ENCODE measurements around the gene RHCG. TPM values are rescaled to one million over a fixed set of nuclear protein-coding genes. Genes with fewer than 3 reads are reported as not detected.
A peak's percentile ranks its signal among the peaks of the same experiment; 100 is the strongest.

The RHCG gene
- total RNA-seq (2014; rRNA removed; shearing (Covaris generic)): 2.2 TPM in 1 of 2 replicates, not detected in the other

DNA sequence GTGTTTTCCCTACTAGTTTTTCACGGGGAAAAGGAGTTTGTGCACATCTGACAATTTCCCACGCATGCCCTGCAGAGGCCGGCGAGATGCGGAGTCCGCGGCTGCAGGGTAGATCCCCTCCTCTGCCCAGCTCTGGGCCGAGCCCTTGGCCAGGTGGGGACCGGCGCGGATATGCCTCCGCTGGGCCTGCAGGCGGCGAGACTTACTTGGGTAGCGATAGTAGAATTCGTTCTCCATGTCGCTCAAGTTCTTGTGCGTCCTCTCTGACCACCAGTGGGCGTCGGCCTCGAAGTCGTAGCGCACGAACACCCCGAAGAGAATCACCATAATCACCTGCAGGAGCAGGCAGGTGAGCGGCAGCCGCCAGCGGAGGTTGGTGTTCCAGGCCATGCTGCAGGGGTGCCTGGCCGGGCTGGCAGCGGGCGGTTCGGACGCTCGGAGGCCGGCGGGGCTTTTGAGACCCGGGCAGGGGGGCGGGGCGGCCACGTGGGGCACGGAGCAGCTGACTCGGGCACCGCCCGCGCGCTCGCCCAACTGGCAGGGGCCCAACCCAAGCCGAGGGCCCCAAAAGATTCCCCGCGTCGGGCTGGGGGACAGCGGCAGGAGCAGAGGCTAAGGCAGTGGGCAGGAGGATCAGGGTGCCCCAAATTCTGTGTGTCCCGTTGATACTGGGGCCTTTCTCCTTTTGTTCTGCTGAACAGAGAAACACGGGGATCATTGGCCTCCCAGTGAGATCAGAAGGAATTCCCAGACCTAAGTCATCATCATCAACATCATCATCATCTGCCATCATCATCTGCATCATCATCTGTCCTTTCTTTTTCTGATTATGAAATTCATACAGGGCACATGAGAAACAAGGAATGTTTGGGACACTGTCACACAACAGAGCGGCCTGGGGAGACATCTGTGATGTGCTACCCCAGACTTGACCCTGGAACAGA, at the start of gene RHCG:
TSS of gene RHCG (minus strand) at position 429 of the 944 bp plus-strand sequence. CDS start at position 390, 39 bp downstream.
- peak; percentile 18 for DNase-seq (ENCODE audit: low spot score)
- in situ Hi-C loops (cut with HindIII; ENCODE audit: low sequenced_read_pairs): no loop called here

GRCh38 chr15:89543389-89543788, 47.0 kb upstream of the RHCG start:
- in situ Hi-C loops (cut with HindIII; ENCODE audit: low sequenced_read_pairs): no loop called here
- DNase-seq (ENCODE audit: low spot score): no peak

GRCh38 chr15:89542369-89542768, 46.0 kb upstream of the RHCG start:
- in situ Hi-C loops (cut with HindIII; ENCODE audit: low sequenced_read_pairs): no loop called here
- DNase-seq (ENCODE audit: low spot score): no peak

GRCh38 chr15:89539027-89539426, 42.6 kb upstream of the RHCG start:
- DNase-seq (ENCODE audit: low spot score): no peak

DNA sequence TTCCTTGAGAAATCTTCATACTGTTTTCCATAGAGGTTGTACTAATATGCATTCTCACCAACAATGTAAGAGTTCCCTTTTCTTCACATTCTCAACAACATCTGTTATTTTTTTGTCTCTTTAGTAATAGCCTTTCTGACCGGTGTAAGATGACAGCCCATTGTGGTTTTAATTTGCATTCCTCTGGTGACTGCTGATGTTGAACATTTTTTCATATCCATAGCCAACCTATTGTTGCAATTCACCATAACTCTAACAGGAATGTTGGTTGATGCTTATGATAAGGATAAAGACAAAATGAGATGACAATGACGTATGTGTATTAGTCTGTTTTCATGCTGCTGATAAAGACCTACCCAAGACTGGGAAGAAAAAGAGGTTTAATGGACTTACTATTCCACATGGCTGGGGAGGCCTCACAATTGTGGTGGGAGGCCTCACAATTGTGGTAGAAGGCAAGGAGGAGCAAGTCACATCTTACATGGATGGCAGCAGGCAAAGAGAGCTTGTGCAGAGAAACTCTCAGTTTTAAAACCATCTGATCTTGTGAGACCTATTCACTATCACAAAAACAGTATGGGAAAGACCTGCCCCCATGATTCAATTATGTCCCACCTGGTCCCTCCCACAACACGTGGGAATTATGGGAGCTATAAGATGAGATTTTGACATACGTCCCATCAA, 37.6 kb upstream of the RHCG start:
- in situ Hi-C loops (cut with HindIII; ENCODE audit: low sequenced_read_pairs): no loop called here
- no peak for DNase-seq (ENCODE audit: low spot score)

More at GRCh38 chr15:89539027-89539426, 42.6 kb upstream of the RHCG start:
- in situ Hi-C loops (cut with HindIII; ENCODE audit: low sequenced_read_pairs): no loop called here

DNA sequence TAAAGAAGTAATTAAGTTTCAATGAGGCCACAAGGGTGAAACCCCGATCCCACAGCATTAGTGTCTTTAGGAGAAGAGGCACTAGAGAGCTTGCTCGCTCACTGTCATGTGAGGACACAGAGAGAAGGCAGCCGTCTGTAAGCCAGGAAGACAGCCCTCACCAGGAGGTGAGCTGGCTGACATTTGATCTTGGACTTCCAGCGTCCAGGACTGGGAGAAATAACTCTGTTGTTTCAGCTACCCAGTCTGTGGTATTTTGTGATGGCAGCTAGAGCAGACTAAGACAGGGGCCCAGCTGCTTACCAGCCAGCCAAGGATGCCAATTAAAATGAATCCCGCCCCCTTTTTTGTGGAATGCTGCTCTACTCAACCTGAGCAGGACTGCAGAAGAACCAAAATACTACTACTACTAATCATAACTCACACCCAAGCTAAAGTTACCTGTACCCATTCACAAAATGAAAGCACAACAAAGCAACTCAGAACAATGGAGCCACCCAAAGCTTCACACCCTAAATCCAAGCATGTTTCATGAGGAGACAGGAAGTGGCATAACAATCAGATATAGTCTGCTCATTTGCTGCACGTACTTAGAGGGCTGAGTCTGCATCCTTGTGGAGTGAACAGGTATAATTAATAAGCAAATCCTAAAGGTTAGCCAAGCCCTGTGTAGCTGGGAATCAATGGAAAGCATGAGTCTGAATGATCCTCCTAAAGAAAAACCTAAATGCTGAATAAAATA, 35.6 kb upstream of the RHCG start:
- in situ Hi-C loops (cut with HindIII; ENCODE audit: low sequenced_read_pairs): no loop called here
- no peak for DNase-seq (ENCODE audit: low spot score)

DNA sequence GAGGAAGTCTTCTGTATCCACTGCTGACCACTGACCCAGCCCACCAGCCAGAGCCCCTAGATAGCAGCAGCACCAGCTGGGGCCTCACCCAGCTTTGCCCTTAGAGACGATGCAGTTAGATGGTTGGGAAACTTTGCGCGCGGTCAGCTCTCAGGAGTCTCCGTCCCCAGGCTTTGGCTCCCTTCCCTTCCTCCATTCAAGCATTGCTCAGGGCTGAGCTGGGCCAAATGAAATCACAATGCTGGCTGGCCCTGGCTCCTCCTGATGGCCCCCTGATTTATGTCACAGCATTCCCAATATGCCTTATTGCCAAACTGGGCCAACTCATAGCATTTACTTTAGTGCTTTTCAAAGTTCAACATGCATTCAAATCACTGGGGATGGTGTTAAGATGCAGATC, 34.6 kb upstream of the RHCG start:
- DNase-seq (ENCODE audit: low spot score): no peak
- in situ Hi-C loops (cut with HindIII; ENCODE audit: low sequenced_read_pairs): no loop called here

GRCh38 chr15:89528757-89529352, 32.5 kb upstream of the RHCG start:
- in situ Hi-C loops (cut with HindIII; ENCODE audit: low sequenced_read_pairs): no loop called here
- DNase-seq (ENCODE audit: low spot score): no peak

GRCh38 chr15:89526601-89527441, 30.4 kb upstream of the RHCG start:
- in situ Hi-C loops (cut with HindIII; ENCODE audit: low sequenced_read_pairs): no loop called here
- no peak for DNase-seq (ENCODE audit: low spot score)

DNA sequence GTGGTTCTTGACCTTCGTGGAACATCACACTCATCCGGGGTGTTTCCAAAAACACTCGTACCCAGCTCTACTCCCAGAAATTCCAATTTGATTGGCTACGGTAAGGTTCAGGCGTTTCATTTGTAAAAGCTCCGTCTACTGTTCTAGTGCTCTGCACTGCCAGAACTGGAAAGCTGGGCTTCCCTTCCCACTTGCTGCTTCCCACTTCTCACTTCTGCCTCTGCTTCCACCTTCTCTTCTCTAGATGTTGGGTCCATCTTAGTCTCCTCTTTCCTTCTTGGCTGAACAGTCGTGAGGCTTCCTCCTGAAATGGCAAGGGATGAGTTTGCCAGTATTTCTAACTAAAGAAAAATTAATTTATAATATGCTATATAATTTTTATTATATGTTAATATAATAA, 29.8 kb upstream of the RHCG start:
- in situ Hi-C loops (cut with HindIII; ENCODE audit: low sequenced_read_pairs): no loop called here
- no peak for DNase-seq (ENCODE audit: low spot score)

DNA sequence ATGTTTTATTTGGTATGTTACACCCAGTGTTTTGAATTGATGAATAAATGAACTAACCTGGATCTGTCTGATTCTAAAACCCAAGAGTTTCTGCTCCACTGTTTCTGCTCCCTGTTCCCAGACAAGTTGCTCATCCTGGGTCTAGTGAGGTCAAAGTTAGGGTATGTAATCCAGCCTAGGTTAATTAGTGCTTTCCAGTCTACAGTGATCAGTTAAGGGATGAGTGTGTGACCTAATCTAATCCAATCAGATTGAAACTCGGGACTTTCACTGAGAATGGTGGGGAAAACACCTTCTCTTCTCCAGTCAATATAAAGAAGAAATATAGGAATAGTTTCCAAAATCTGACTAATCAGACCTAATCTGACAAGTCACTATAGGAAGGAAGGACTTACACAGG, 27.8 kb upstream of the RHCG start:
- DNase-seq (ENCODE audit: low spot score): no peak
- in situ Hi-C loops (cut with HindIII; ENCODE audit: low sequenced_read_pairs): no loop called here

GRCh38 chr15:89523101-89523500, 26.7 kb upstream of the RHCG start:
- in situ Hi-C loops (cut with HindIII; ENCODE audit: low sequenced_read_pairs): no loop called here
- DNase-seq (ENCODE audit: low spot score): no peak

GRCh38 chr15:89521605-89522004, 25.2 kb upstream of the RHCG start:
- DNase-seq (ENCODE audit: low spot score): no peak
- in situ Hi-C loops (cut with HindIII; ENCODE audit: low sequenced_read_pairs): no loop called here

GRCh38 chr15:89515477-89515876, 19.1 kb upstream of the RHCG start:
- in situ Hi-C loops (cut with HindIII; ENCODE audit: low sequenced_read_pairs): no loop called here
- no peak for DNase-seq (ENCODE audit: low spot score)

- no peak for DNase-seq (ENCODE audit: low spot score)
- in situ Hi-C loops (cut with HindIII; ENCODE audit: low sequenced_read_pairs): no loop called here
Observed at GRCh38 chr15:89514596-89515406, 18.4 kb upstream of the RHCG start.

- DNase-seq (ENCODE audit: low spot score): no peak
- in situ Hi-C loops (cut with HindIII; ENCODE audit: low sequenced_read_pairs): no loop called here
Observed at GRCh38 chr15:89514186-89514585, 17.8 kb upstream of the RHCG start.

GRCh38 chr15:89513284-89513683, 16.9 kb upstream of the RHCG start:
- in situ Hi-C loops (cut with HindIII; ENCODE audit: low sequenced_read_pairs): no loop called here
- DNase-seq (ENCODE audit: low spot score): no peak

DNA sequence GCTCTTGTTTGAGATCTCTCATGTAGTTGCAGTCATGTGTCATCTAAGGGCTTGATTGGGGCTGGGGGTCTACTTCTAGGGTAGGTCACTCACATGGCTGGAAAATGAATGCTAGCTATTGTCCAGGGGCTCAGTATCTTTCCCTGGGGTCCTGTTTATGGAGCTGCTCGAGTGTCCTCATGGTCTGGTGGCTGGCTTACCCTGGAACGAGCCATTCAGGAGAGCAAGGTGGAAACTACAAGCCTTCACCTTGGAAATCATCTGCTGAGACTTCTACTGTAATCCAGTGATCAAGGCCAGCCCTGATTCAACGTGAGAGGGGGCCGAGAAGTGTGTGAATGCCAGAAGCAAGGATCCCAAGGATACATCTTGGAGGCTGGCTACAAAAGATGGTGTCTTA, 16.2 kb upstream of the RHCG start:
- DNase-seq (ENCODE audit: low spot score): no peak
- in situ Hi-C loops (cut with HindIII; ENCODE audit: low sequenced_read_pairs): no loop called here

Measured in G401 (cell line).